ENCODE measurements around the gene EPHA8. TPM values are rescaled to one million over a fixed set of nuclear protein-coding genes. Genes with fewer than 3 reads are reported as not detected.

The EPHA8 gene
- total RNA-seq, 1 donor from 2014 or later = 2.0 TPM

DNA sequence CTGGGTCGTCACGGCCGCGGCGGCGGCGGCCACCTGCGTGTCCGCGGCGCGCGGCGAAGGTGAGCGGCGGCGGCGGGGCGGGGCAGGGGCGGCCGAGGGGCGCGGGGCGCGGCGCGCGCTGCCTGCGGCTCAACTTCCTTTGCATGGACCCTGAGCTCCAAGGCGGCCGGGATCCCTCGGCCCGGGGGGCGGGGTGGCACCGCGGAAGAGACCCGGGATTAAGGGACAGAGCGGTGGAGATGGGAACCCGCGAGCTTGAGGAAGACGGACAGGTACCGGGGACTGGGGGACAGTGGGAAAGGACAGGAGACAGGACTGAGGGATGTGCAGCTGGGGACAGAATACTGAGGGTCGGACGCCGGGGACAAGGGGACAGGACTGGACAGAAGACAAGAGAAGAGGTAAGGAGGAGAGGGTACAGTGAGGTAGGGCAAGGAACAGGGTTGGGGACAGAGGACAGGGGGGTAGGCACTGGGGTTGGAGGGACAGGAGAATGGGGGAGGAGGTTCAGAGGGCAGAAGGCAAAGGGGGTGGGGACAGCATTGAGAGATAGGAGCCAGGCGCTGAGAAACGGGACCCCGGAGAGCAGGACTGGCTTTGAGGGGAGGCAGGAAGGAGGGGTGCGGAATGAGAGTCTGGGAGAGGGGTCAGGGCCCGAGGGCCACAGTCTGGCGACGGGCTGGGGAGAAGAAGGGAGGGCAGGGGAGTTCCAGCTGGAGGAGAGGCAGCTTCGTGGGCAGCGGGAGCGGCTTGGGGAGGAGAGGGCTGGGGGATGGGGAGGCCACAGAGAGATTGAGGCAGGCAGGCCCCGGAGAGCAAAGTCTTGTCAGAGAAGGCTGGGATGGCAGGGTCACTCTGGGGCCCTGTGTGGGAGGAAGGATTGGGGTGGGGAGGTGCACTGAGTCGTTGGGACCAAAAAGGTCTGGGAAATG is 648 bp downstream of the EPHA8 start:
- no peak for DNase-seq (ENCODE audit: low spot score in 2 of 2)
- FAIRE-seq = no peak

DNA sequence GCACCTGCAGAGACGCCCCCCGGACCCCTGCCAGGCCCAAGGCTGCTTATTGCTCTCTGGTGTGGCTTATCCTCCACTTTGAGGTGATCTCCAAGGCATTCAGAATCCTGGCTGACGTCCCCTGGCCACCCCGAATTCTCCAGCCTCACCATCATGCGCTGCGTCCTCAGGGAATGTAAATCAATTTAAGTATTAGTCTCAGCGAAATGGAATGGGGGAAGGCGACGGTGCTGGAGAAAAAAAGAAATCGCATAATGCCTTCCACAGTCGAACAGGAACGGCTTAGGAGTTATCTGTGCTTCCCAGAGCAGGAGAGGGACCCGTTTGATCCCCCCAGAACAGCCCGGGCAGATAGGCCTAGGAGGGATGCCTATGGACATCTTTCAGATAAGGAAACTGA is 2.9 kb downstream of the EPHA8 start:
- no peak for FAIRE-seq
- no peak for DNase-seq (ENCODE audit: low spot score in 2 of 2)

DNA sequence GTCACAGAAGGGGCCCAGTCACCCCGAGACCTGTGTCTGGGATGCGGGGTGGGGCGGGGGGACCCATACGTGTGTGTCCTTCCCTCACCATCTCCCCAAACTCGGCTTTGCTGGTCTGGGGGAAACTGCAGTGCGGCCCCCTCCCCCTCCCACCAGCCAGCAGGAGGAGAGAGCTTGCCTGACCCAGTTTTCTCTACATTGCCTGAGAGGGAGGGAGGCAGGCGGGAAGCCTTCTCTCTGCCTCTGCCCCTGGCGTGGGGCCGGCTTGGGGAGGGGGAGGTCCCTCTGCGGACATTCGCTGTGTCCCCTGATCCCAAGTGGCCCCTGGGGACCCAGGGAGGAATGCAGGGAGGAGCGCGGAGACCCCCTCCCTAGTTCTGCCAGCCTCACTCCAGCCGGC is 3.9 kb downstream of the EPHA8 start:
- FAIRE-seq = no peak
- DNase-seq (ENCODE audit: low spot score in 2 of 2) = no peak

DNA sequence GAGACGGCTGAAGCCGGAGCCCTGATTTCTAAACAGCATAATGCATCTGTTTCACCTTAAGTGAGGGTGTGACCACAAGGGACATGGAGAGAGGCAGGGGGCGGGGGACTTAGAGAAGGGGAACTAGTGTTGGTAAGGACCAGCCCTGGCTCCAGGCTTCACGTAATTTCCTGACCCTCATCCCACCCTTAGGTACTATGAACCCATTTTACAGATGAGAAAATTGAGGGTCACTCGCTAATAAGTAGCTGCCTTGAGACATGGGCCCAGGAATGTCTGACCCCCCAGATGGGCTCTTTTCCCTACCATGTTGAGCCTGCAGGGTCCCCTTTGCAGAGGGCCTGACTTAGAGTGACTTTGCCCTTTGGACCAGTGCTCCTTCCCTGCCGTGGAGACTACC is 4.7 kb downstream of the EPHA8 start:
- no peak for FAIRE-seq
- no peak for DNase-seq (ENCODE audit: low spot score in 2 of 2)

DNA sequence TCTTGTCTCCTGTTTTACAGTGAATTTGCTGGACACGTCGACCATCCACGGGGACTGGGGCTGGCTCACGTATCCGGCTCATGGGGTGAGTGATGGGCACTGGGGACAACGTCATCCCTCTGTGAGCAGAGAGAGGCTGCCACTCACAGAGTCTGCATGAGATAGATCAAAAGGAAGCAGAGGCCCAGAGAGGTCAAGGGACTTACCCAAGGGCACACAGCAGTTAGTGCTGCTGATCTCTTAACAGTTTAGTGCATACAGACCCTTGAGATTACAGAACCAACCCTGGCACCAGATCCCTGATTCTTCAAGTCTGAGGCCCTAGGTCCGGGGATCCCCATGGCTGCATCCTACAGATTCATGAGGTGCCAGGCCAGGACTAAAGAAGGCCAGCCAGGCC is 6.0 kb downstream of the EPHA8 start:
- DNase-seq (ENCODE audit: low spot score in 2 of 2) (no peak), FAIRE-seq (no peak)

DNA sequence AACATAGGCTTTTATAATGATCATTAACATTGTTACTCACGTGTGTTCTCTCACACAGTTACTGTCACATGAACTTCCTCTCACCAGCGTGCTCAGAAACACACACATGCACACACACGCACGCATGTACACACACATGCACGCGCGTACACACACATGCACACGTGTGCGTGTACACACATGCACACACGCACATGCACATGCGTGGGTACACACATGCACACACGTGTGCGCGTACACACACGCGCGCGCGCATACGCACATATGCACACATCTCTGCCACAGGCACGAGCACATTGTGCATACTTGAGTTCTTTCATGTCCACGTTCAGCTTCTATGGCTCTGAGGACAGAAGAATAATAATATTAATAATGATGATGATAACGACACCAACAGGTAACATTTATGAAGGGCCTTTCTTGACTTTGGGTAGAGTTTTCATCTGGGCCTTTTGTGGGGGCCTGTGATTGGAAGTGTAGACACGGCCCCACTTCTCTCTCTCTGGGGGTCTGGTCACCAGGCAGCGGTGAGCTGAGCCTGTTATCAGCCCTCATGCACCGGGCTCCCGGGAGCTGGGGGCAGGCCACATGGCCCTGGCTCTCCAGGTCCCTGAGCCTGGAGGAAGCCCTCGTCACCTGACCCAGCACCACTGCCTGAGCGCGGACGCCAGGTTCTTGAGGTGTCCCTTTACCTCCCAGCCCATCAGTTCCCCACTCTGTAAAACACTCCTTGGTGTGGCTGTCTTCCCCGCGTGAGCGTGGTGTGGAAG is 7.0 kb downstream of the EPHA8 start:
- DNase-seq (ENCODE audit: low spot score in 2 of 2) = no peak
- no peak for FAIRE-seq

DNA sequence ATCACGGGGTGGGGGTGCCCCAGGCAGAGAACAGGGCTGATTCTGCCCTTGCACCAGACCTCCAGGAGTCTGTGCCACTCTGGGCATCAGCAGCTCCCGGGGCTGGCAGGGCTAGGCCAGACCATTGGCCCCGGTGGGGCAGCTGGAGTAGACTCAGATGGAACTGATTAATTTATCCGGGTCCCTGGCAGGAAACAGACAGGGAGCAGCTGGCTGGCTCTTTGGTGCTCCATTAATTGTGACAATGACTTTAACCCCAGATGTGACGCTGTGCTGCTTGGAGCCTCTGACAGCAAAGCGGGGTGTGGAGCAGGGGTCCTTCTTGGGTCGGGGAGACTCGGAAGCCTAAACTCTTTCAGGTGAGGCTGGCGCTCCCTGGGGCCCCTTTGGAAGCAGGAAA is 9.5 kb downstream of the EPHA8 start:
- DNase-seq (ENCODE audit: low spot score in 2 of 2) = no peak
- no peak for FAIRE-seq

DNA sequence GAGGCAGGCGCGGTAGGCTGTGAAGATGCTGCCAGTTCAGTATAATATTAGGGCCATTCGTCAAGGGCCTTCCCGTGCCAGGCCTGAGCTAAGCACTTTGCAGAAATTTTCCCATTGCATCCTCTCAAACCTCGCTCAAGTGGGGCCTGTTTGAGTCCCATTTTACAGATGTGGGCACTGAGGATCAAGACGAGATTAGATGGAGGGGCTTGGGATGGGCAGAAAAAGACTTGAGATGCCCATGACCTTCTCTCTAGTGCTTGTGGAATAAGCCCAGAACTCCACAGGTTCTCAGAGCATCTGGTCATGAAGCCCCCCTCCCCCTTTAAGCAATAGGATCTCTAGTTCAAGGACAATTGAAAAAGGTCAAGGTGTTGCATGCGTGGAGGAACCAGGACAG is 9.9 kb downstream of the EPHA8 start:
- FAIRE-seq (no peak), DNase-seq (ENCODE audit: low spot score in 2 of 2) (no peak)

DNA sequence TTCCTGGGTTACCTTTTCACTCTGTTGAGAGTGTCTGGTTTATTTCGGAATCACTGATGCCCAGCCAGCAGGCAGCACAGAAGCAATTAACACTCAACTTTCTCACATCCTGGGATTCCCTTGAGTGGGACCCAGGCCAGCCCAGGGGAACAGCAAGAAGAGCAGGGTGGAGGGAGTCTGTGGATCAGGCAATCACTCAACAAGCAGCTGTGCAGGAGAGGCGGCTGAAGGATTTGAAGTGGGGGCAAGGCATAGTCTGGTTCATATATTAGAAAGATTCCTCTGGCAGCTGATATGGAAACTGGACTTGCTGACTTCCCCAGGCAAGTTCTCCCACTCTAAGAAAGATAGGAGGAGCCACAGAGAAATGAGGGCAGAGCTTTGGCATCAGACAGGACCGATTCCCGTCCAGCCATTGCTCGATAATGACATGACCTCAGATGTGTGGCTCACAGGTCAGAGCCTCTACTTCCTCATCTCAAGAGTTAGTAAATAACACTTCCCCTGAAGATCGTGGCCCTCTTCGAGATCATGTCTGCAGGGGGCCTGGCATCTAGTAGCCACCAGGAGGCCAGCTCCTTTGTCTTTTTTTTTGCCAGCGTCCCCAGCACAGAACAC is 12.4 kb downstream of the EPHA8 start:
- DNase-seq (ENCODE audit: low spot score in 2 of 2) = no peak
- no peak for FAIRE-seq

DNA sequence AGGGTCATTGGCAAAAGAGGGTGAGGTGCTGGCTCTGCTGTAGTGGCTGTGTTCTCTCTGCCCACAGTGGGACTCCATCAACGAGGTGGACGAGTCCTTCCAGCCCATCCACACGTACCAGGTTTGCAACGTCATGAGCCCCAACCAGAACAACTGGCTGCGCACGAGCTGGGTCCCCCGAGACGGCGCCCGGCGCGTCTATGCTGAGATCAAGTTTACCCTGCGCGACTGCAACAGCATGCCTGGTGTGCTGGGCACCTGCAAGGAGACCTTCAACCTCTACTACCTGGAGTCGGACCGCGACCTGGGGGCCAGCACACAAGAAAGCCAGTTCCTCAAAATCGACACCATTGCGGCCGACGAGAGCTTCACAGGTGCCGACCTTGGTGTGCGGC is 12.9 kb downstream of the EPHA8 start:
- FAIRE-seq (no peak), DNase-seq (ENCODE audit: low spot score in 2 of 2) (no peak)

DNA sequence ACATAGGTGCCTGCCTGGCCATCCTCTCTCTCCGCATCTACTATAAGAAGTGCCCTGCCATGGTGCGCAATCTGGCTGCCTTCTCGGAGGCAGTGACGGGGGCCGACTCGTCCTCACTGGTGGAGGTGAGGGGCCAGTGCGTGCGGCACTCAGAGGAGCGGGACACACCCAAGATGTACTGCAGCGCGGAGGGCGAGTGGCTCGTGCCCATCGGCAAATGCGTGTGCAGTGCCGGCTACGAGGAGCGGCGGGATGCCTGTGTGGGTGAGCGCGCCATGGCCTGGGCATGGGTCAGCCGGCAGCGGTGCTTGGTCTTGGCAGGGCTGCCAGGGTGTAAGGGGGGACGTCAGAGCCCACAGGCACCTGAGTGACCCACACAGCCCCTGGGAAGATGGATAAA is 13.3 kb downstream of the EPHA8 start:
- DNase-seq (ENCODE audit: low spot score in 2 of 2) (no peak), FAIRE-seq (no peak)

DNA sequence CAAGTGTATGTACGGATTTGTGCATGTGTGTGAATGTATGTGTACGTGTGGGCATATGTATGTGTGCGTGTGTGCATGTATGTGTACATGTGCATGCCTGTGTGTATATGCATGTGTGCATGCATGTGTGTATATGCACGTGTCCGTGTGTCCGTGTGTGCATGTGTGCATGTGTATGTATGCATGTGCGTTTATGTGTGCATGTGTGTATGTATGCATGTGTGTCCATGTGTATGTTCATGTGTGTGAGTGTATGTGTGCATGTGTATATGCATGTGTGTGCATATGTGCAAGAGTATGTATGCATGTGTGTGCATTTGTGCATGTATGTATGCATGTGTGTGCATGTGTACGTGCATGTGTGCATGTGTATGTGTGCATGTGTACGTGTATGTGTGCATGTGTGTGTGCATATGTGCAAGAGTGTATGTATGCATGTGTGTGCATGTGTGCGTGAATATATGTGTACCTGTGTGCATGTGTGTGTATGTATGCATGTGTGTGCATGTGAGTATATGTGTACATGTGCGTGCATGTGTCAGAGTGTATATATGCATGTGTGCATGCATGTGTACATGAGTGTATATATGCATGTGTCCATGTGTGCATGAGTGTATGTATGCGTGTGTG is 15.6 kb downstream of the EPHA8 start:
- DNase-seq (ENCODE audit: low spot score in 2 of 2) (no peak), FAIRE-seq (no peak)

DNA sequence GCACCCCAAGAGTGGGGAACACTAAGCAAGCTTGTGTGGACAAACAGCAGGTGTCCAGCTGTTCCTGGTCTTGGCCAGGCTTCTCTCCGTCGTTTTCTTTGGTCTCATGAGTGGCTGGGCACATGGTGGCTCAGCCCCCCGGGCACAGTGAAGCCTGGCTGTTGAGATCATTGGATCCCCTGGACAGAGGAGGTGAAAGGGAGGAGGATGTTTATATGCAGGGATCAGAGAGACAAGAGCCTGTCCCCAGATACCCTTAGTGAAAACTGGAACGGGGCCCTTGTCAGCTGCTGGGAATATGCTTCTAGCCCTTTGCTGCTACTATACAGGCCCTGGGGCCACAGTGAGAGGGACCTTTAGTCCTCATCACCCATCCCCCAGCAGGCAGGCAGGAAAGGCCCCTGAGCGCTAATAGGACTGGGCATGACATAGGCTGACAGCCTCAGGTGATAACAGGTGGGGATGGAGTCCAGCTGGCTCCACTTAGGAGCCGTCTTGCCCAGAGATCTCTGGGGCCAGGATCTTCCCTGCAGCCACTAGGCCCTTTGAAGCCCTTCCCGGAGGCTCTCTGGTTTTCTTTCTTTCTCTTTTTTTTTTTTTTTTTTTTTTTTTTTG is 16.4 kb downstream of the EPHA8 start:
- DNase-seq (ENCODE audit: low spot score in 2 of 2) = no peak
- FAIRE-seq = no peak

DNA sequence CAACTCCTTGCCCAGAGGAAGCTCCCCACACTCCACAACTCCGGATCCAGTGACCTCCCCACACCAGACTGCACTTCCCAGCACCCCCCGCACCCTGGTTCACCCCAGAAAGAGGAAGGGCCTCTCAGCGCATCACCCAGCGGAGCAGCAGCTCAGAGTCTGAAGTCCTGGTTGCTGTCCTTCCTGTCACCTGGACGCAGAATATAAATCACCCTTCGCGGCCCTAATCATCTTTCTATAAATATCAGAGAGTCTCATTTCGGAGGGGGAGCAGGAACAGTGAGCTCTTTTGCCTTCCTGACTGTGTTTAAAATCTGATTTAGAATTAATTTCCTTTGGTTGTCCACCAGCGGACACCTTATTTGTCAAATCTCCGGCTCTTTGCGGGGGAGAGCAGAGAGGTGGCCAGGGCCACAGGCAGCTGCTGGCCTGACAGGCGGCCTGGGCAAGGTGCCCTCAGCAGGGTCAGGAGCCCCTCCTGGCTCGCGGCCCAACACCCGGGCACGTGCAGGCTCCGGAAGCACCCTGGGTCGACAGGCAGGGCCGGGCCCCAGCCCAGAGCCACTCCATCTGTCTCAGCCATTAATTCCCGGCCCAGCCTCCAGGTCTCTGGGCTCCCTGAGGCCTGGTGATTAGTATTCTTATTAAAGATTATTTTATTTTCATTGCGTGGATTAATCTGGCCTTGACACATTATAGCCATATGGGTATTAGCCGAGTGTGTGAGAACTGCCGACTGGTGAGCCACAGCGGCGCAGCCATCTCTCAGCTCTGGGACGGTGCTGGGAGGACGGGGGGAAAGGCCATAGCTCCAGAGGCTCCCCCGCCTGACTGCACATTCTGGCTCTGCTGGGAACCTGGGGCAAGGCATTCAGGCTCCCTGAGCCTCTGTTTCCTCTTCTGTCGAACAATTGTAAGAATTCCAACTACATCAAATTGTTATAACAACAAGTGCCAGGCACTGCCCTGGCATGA is 19.7 kb downstream of the EPHA8 start:
- FAIRE-seq (no peak), DNase-seq (ENCODE audit: low spot score in 2 of 2) (no peak)

DNA sequence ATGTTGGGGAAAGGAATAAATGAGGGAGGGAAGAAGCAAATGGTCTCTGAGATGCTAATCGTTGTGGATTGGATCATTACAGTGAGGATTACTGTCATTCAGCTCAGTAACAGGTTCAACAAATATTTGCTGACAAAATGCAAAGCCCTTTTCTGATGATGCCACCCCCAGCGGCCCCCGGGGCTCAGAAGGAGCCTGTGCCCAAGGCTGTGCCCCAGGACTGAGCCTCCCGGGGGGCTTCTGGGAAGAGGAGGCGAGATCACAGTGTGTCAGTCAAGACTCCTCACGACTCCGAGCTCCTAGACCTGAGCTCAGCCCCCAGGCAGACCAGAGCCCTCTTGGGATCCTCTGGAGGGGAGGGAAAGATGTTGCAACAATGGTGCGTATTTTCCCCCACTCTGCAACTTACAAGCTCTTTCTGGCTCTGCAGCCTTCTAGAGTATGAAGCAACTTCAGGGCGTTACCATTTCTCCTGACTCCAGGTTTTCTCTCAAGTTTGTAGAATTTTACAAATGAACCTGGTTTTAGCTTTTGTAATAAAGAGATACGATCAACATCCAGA is 20.8 kb downstream of the EPHA8 start:
- FAIRE-seq (no peak), DNase-seq (ENCODE audit: low spot score in 2 of 2) (no peak)

DNA sequence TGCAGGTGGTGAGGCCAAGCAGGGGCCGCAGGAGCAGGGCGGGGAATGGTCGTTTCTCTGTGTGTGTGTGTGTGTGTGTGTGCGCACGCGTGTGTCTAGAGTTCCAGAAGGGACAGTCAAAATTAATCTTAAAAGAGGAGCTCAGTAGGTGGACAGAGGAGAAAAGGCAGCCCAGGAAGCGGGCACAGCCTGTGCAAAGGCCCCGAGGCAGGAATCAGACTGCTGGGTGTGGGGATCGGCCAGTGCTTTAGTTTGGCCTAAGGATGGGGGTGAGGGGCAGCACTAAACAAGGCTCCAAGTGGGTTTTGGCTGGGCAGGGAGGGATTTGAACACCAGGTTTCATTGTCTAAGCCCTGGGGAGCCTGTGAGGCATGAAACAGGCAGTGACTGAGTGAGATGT is 21.7 kb downstream of the EPHA8 start:
- DNase-seq (ENCODE audit: low spot score in 2 of 2) (no peak), FAIRE-seq (no peak)

DNA sequence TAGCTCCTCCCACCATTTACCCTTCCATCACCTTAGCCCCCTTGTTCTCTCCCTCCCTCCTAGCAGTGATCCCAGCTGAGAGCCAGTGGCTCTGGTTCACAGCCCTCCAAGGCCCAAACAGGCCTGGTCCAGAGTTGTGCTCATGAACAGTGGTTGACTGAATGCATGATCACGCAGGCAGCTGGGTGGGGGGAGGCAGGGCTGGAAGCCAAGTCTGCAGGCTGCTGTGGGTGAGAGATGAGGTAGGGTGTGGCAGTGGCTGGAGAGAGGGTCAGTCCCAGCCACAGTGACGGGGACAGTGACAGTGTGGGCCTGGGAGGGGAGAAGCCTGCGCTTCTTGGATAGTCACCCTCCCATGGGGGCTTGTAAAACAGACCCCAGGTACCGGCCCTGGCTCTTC is 22.2 kb downstream of the EPHA8 start:
- no peak for FAIRE-seq
- no peak for DNase-seq (ENCODE audit: low spot score in 2 of 2)

DNA sequence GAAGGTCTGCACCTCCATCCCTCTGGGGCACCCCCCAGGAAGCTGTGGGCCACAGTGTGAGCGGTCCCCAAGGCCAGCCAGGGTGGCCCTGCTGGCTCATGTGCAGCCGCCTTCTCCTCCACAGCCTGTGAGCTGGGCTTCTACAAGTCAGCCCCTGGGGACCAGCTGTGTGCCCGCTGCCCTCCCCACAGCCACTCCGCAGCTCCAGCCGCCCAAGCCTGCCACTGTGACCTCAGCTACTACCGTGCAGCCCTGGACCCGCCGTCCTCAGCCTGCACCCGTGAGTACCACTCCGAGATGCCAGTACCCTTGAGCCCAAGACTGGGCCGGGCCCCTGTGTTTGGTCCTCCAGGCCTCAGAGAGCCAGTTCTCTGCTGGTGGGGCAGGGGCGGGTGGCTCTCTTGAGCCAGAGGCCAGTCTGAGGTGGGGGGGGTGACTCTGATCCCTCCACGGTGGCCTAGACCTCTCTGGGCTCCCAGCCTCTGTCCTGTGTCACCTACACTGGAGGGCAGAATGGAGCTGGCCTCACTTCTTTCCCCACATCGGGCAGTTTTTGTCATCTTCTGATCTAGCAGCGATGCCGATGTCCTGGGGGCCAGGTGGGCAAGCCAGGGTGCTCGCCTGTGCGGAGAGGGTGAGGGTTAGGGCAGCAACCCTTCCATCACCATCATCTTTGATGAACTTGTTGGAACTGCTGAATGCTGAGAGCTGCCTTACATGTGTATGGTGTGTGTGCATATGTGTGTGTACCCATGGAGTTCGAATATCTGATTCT is 23.3 kb downstream of the EPHA8 start:
- DNase-seq (ENCODE audit: low spot score in 2 of 2) (no peak), FAIRE-seq (no peak)
